H1 (cell line): ENCODE measurements around the gene OR10H1. TPM values are rescaled to one million over a fixed set of nuclear protein-coding genes. Genes with fewer than 3 reads are reported as not detected.

Source experiments
- CTCF ChIA-PET: fragments of 300-600 bp; sonication (Branson Sonifier 250); formaldehyde crosslinking; loops from one replicate; lab custom pipeline; 2021; ENCODE audit not compliant: partially characterized antibody; lab: Charles Lee
- POLR2A ChIA-PET: fragments of 300-600 bp; sonication (Branson Sonifier 250); formaldehyde crosslinking; loops from one replicate; lab custom pipeline; 2021; ENCODE audit warnings: inconsistent platforms; ENCODE audit not compliant: partially characterized antibody; lab: Charles Lee
- DNase-seq, 2 experiments: peaks; one replicate each; pipeline versions ENCODE4 v3.0.0 to v3.0.0-alpha.2; 2010 to 2022; ENCODE audit warnings: low spot score in 2 of 2, low read depth in 1 of 2, mixed read lengths in 1 of 2
- FAIRE-seq: peaks from 2 replicates; lab custom pipeline; 2011; peaks lifted over from hg19 to GRCh38; lab: Jason Lieb, UNC
- H2AFZ ChIP-seq: 2 replicates; pipeline ENCODE4 v1.8.1; 2012; ENCODE audit warnings: low read length, inconsistent platforms
- H2AK5ac ChIP-seq: 2 replicates; pipeline ENCODE4 v1.6.1; 2013; ENCODE audit warnings: low read depth, low read length
- H2BK120ac ChIP-seq: replicated peaks from 2 replicates; pipeline ENCODE3; 2013; ENCODE audit warnings: low read depth, low read length, inconsistent platforms
- H2BK12ac ChIP-seq: 2 replicates; pipeline ENCODE4 v1.6.1; 2013; ENCODE audit warnings: low read depth, low read length
- H2BK15ac ChIP-seq: 2 replicates; pipeline ENCODE4 v1.6.1; 2013; ENCODE audit warnings: low read length
- H2BK20ac ChIP-seq: 2 replicates; pipeline ENCODE4 v1.6.1; 2013; ENCODE audit warnings: low read length
- H2BK5ac ChIP-seq: 2 replicates; pipeline ENCODE4 v1.6.1; 2013; ENCODE audit warnings: low read depth, low read length
- H3K14ac ChIP-seq: 2 replicates; pipeline ENCODE4 v1.6.1; 2013; ENCODE audit warnings: inconsistent platforms; ENCODE audit not compliant: insufficient read length
- H3K18ac ChIP-seq: 2 replicates; pipeline ENCODE4 v1.6.1; 2013; ENCODE audit warnings: low read length; ENCODE audit errors: extremely low read depth
- H3K23ac ChIP-seq: 2 replicates; pipeline ENCODE4 v1.6.1; 2013; ENCODE audit warnings: inconsistent platforms; ENCODE audit not compliant: insufficient read length
- H3K23me2 ChIP-seq: 2 replicates; pipeline ENCODE4 v1.6.1; 2013; ENCODE audit warnings: low read depth, low read length
- H3K27ac ChIP-seq: 2 replicates; pipeline ENCODE4 v1.6.1; 2011; ENCODE audit warnings: low read depth, low read length, inconsistent platforms
- H3K27me3 ChIP-seq, 4 experiments: replicated peaks in 1 of 4; 1 replicate in 1 of 4; 2 replicates in 3 of 4; pipeline versions ENCODE4 v1.6.1 to v1.8.1; 2011 to 2013; ENCODE audit warnings: low read length in 3 of 4, mild to moderate bottlenecking in 3 of 4, inconsistent platforms in 2 of 4, mixed read lengths in 2 of 4, moderate library complexity in 1 of 4; ENCODE audit not compliant: control insufficient read depth in 3 of 4, insufficient read depth in 3 of 4; ENCODE audit errors: extremely low read depth in 1 of 4
- H3K36me3 ChIP-seq, 4 experiments: 2 replicates each; pipeline versions ENCODE4 v1.6.1 to v1.8.1; 2011 to 2013; ENCODE audit warnings: mild to moderate bottlenecking in 4 of 4, low read length in 3 of 4, moderate library complexity in 2 of 4, control low read depth in 1 of 4, inconsistent platforms in 1 of 4; ENCODE audit not compliant: insufficient read depth in 4 of 4, control insufficient read depth in 2 of 4
- H3K4ac ChIP-seq: replicated peaks from 2 replicates; pipeline ENCODE3; 2013; ENCODE audit warnings: low read length, low read depth, mixed read lengths, inconsistent platforms; ENCODE audit not compliant: insufficient read length
- H3K4me1 ChIP-seq, 4 experiments: replicated peaks in 1 of 4; 1 replicate in 1 of 4; 2 replicates in 3 of 4; pipeline versions ENCODE4 v1.6.1 to v1.8.1; 2011 to 2013; ENCODE audit warnings: low read length in 3 of 4, inconsistent platforms in 2 of 4, mixed read lengths in 1 of 4; ENCODE audit not compliant: insufficient read depth in 4 of 4, control insufficient read depth in 3 of 4
- H3K4me2 ChIP-seq, 2 experiments: 2 replicates each; pipeline versions ENCODE4 v1.6.1 to v1.8.1; 2011 to 2013; ENCODE audit warnings: low read depth in 2 of 2, low read length in 2 of 2, control low read depth in 1 of 2, inconsistent platforms in 1 of 2, mild to moderate bottlenecking in 1 of 2; ENCODE audit not compliant: insufficient read depth in 1 of 2
- H3K4me3 ChIP-seq, 4 experiments: fragments of 200-600, 300-600 bp in 1 of 4; sonication (generic), shearing (Covaris generic), sonication (Bioruptor Twin) in 1 of 4; 2 replicates each; pipeline versions ENCODE4 v1.5.1 to v1.8.1; 2011 to 2016; ENCODE audit warnings: low read length in 4 of 4, low read depth in 3 of 4, control low read depth in 2 of 4, inconsistent platforms in 2 of 4, mild to moderate bottlenecking in 2 of 4, mixed read lengths in 1 of 4, moderate library complexity in 1 of 4; ENCODE audit not compliant: insufficient read depth in 2 of 4; ENCODE audit errors: extremely low read depth in 1 of 4
- H3K56ac ChIP-seq: replicated peaks from 2 replicates; pipeline ENCODE3; 2013; ENCODE audit warnings: low read depth, mild to moderate bottlenecking, mixed read lengths, low read length, inconsistent platforms; ENCODE audit not compliant: insufficient read length
- H3K79me1 ChIP-seq: 2 replicates; pipeline ENCODE4 v1.6.1; 2013; ENCODE audit warnings: low read depth, low read length, control low read depth
- H3K79me2 ChIP-seq, 2 experiments: 2 replicates each; pipeline versions ENCODE4 v1.6.1 to v1.8.1; 2012 to 2013; ENCODE audit warnings: low read length in 2 of 2, mild to moderate bottlenecking in 2 of 2, inconsistent platforms in 1 of 2; ENCODE audit not compliant: insufficient read depth in 2 of 2, control insufficient read depth in 1 of 2
- H3K9ac ChIP-seq, 4 experiments: replicated peaks in 1 of 4; 1 replicate in 1 of 4; 2 replicates in 3 of 4; pipeline versions ENCODE4 v1.6.1 to v1.8.1; 2011 to 2013; ENCODE audit warnings: low read depth in 3 of 4, low read length in 3 of 4, control low read depth in 2 of 4, mild to moderate bottlenecking in 2 of 4, moderate library complexity in 2 of 4, inconsistent platforms in 1 of 4; ENCODE audit errors: extremely low read depth in 1 of 4
- H3K9me3 ChIP-seq, 2 experiments: 2 replicates each; pipeline versions ENCODE4 v1.6.1 to v1.8.1; 2012 to 2013; ENCODE audit warnings: mild to moderate bottlenecking in 2 of 2, moderate library complexity in 2 of 2, control low read depth in 1 of 2, inconsistent platforms in 1 of 2, low read depth in 1 of 2, low read length in 1 of 2, mixed read lengths in 1 of 2; ENCODE audit not compliant: insufficient read depth in 2 of 2
- H4K20me1 ChIP-seq, 2 experiments: replicated peaks in 1 of 2; 2 replicates each; pipeline versions ENCODE3 to v1.8.1; 2011 to 2013; ENCODE audit warnings: inconsistent platforms in 2 of 2, low read length in 2 of 2, mild to moderate bottlenecking in 1 of 2; ENCODE audit not compliant: insufficient read depth in 2 of 2, control insufficient read depth in 1 of 2
- H4K5ac ChIP-seq: 2 replicates; pipeline ENCODE4 v1.6.1; 2013; ENCODE audit warnings: low read length, low read depth, mixed read lengths, inconsistent platforms; ENCODE audit not compliant: insufficient read length
- H4K8ac ChIP-seq: 2 replicates; pipeline ENCODE4 v1.8.0; 2013; ENCODE audit warnings: mild to moderate bottlenecking, moderate library complexity, low read length, inconsistent platforms; ENCODE audit not compliant: insufficient read depth; ENCODE audit errors: extremely low read depth
- H4K91ac ChIP-seq: replicated peaks from 2 replicates; pipeline ENCODE3; 2013; ENCODE audit warnings: low read length, mixed read lengths, inconsistent platforms; ENCODE audit not compliant: insufficient read length
- EGR1 ChIP-seq: IDR thresholded peaks from 2 replicates; pipeline ENCODE4 v1.6.1; 2011; ENCODE audit warnings: low read depth, low read length, borderline replicate concordance
- WGBS, 2 experiments: shearing (Covaris generic) in 1 of 2; methylation state at CpG; one replicate each; pipeline versions ENCODE4 v1.1.6 to v1.1.7; 2013 to 2015; ENCODE audit warnings: low lambda C conversion rate in 2 of 2, mixed read lengths in 2 of 2, inconsistent platforms in 1 of 2, low coverage in 1 of 2, missing lambda C conversion rate in 1 of 2; ENCODE audit not compliant: insufficient replicate concordance in 2 of 2, insufficient coverage in 1 of 2, insufficient read length in 1 of 2; ENCODE audit errors: extremely low coverage in 1 of 2, missing lambda C conversion rate in 1 of 2; 5-methylcytosine and 5-hydroxymethylcytosine counted together
- polyA plus RNA-seq, 7 experiments: library from polyadenylated mRNA; depleted of rRNA in 3 of 7; stranded (reverse) in 5 of 7; unstranded in 2 of 7; fragments of >200 nt in 5 of 7; fragments of 200-250 nt in 2 of 7; gene quantifications; 1 replicate in 5 of 7; 2 replicates in 1 of 7; 4 replicates in 1 of 7; pipeline versions ENCODE4 v1.2.1 to v1.2.3, GENCODE V29; 2011 to 2013; ENCODE audit warnings: missing spikeins in 2 of 7, mixed read lengths in 2 of 7
- total RNA-seq: library from RNA; stranded (reverse); fragmentation: NEBNext Ultra II Directional; extraction: Animal tissue kit (Norgen Biotek cat#: 25700); gene quantifications from 2 replicates; pipeline ENCODE4 v1.2.1, GENCODE V29; 2021
- TF ChIP-seq, protein P1 (sequence below), 3 experiments: IDR thresholded peaks; 1 replicate in 2 of 3; 2 replicates in 1 of 3; pipeline versions ENCODE4 v1.5.1 to v1.6.1; 2011; ENCODE audit warnings: low read length in 3 of 3, mild to moderate bottlenecking in 3 of 3, inconsistent platforms in 2 of 3, low read depth in 1 of 3, moderate library complexity in 1 of 3; ENCODE audit not compliant: insufficient read depth in 1 of 3; ENCODE audit errors: control extremely low read depth in 1 of 3

Gene OR10H1
- total and polyA plus RNA-seq, 2 of the 8 experiments (the other 6 are each of a cell fraction or from before 2014, with no cell fraction given) = not detected

DNA sequence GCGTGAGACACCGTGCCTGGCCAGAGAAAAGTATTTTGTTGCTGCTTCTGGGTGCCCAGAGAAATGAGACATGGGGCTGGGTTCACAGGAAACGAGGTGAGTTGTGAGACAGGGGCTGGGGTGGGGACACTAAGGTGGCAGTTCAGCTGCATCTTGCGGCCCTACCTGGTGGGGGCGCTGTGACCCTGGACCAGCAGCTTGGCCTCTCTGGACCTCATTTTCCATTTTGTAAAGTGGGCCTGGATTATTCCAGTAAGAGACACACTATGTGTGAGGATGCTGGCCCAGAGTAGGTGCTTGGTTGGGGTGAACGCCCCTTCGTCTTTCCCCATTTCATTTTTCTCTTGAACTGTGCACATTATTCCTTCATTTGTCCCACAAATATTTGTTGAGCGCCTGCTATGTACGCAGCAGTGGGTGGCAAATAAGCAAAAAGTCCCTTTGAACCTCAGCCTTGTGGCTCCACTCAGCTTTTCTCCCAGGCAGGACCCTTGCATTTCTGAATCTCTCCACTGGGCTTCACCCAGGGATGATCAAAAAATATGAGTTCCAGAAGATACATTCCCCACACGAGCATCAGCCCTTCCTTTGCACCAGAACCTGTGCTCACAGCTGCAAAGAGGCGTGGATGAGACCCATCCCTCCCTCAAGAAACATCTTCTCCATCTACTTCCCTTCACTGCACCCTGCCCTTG lies 26.6 kb upstream of the OR10H1 start:
- no peak overlapping the region for H3K27ac ChIP-seq
- no peak overlapping the region for H2BK120ac ChIP-seq
- no peaks in the 10 kb centered on the region for H3K36me3 ChIP-seq
- DNase-seq = no peak
- H2BK20ac ChIP-seq = no peak overlapping the region
- no peak overlapping the region for H3K14ac ChIP-seq
- H3K23me2 ChIP-seq = no peaks in the 10 kb centered on the region
- H2AK5ac ChIP-seq = no peak overlapping the region
- H3K9ac ChIP-seq = no peak overlapping the region
- no peak overlapping the region for H4K5ac ChIP-seq
- no peak overlapping the region for H2BK5ac ChIP-seq
- H3K79me2 ChIP-seq = no peaks in the 10 kb centered on the region
- no peak overlapping the region for H2BK15ac ChIP-seq
- H4K8ac ChIP-seq = no peak overlapping the region
- no peak overlapping the region for H3K18ac ChIP-seq
- no peaks in the 10 kb centered on the region for H3K4me1 ChIP-seq
- no peaks in the 10 kb centered on the region for H3K79me1 ChIP-seq
- no peak overlapping the region for H2BK12ac ChIP-seq
- no peak overlapping the region for H2AFZ ChIP-seq
- no peak overlapping the region for H3K4me2 ChIP-seq
- FAIRE-seq = no peak
- no peak overlapping the region for H3K4me3 ChIP-seq
- CTCF ChIA-PET = no interaction called here
- H3K4ac ChIP-seq = no peak overlapping the region
- no peaks in the 10 kb centered on the region for H3K27me3 ChIP-seq
- no peak overlapping the region for H3K56ac ChIP-seq
- TF ChIP-seq, protein P1, sequence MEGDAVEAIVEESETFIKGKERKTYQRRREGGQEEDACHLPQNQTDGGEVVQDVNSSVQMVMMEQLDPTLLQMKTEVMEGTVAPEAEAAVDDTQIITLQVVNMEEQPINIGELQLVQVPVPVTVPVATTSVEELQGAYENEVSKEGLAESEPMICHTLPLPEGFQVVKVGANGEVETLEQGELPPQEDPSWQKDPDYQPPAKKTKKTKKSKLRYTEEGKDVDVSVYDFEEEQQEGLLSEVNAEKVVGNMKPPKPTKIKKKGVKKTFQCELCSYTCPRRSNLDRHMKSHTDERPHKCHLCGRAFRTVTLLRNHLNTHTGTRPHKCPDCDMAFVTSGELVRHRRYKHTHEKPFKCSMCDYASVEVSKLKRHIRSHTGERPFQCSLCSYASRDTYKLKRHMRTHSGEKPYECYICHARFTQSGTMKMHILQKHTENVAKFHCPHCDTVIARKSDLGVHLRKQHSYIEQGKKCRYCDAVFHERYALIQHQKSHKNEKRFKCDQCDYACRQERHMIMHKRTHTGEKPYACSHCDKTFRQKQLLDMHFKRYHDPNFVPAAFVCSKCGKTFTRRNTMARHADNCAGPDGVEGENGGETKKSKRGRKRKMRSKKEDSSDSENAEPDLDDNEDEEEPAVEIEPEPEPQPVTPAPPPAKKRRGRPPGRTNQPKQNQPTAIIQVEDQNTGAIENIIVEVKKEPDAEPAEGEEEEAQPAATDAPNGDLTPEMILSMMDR (IDR thresholded peaks at IDR 0.05; ENCODE audit: control extremely low read depth in 1 of 3, insufficient read depth in 1 of 3, low read depth in 1 of 3, low read length in 3 of 3) = peak in 1 of 3 experiments; percentile 25; a peak in 1 of 4 replicates
- no peak for TF ChIP-seq EGR1
- TF ChIP-seq, all 59 proteins: peak for 1
- Histone ChIP-seq H3K9me3 (peaks cover 39 to 66% of the 10 kb centered on the region in 2 experiments), H4K20me1 (no peaks in the 10 kb centered on the region), H3K23ac (no peak overlapping the region), H4K91ac (no peak overlapping the region)
- 67% methylated on average over 11 of the region's 11 CpGs; no CpG with 5 or more reads in 1 of the 2 experiments for WGBS, 2 experiments
- POLR2A ChIA-PET = no interaction called here
